Measurements from ENCODE around the gene PTPRR. TPM values are rescaled to one million over a fixed set of nuclear protein-coding genes. Genes with fewer than 3 reads are reported as not detected.

The PTPRR gene
- total RNA-seq, 1 donor from 2014 or later = 1.4 TPM

DNA sequence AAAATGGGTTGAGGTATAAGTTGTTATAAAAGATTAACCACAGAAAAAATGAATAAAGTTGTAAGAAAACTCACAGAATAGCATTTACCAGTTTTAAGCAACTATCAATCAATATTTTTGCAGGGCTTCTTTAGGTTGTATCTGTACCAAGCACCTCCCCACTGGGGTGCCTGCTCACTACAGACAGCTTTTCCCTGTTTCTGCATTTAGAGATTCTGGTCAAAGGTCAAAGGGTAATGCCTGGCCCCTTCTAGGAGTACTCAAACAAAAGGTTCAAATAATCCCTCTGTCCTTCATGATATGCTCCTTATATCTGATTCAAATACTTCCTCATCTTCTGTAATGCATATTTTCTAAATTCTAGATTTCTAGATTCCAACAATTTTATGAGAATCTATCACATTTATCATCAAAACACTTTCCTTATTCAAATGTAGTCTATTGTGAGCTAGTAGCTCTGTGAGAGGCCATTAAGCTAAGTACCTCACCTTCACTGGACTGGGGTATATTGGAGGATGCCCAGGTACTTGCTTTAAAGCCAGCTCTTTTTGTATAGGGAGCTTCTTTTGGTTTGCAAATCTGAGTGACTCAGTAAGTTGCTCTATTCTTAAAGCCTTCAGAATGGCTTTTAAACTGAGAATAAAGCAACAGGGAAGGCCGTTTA, 162.6 kb downstream of the PTPRR start:
- Histone ChIP-seq H3K36me3 (ENCODE audit: insufficient read depth, low read length) (no peaks in the 10 kb centered on the region), H3K27ac (ENCODE audit: low read depth, low read length) (no peak overlapping the region), H4K20me1 (ENCODE audit: insufficient read depth, low read length) (no peaks in the 10 kb centered on the region), H3K27me3 (ENCODE audit: insufficient read depth, low read length) (no peaks in the 10 kb centered on the region), H3K9ac (ENCODE audit: low read length) (no peak overlapping the region), H3K4me3 (ENCODE audit: insufficient read depth, low read depth, low read length) (no peak overlapping the region), H2AFZ (ENCODE audit: low read depth, low read length) (no peak overlapping the region), H3K4me2 (ENCODE audit: low read length) (no peak overlapping the region), H3K4me1 (ENCODE audit: insufficient read depth, low read length) (no peaks in the 10 kb centered on the region), H3K79me2 (ENCODE audit: insufficient read depth, low read length) (no peaks in the 10 kb centered on the region), H3K9me3 (ENCODE audit: insufficient read depth, low read depth, low read length) (no peaks in the 10 kb centered on the region)
- TF ChIP-seq, protein P1, sequence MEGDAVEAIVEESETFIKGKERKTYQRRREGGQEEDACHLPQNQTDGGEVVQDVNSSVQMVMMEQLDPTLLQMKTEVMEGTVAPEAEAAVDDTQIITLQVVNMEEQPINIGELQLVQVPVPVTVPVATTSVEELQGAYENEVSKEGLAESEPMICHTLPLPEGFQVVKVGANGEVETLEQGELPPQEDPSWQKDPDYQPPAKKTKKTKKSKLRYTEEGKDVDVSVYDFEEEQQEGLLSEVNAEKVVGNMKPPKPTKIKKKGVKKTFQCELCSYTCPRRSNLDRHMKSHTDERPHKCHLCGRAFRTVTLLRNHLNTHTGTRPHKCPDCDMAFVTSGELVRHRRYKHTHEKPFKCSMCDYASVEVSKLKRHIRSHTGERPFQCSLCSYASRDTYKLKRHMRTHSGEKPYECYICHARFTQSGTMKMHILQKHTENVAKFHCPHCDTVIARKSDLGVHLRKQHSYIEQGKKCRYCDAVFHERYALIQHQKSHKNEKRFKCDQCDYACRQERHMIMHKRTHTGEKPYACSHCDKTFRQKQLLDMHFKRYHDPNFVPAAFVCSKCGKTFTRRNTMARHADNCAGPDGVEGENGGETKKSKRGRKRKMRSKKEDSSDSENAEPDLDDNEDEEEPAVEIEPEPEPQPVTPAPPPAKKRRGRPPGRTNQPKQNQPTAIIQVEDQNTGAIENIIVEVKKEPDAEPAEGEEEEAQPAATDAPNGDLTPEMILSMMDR (IDR thresholded peaks at IDR 0.05; ENCODE audit: insufficient read depth, low read depth, low read length) = no peak
- TF ChIP-seq EZH2 (IDR thresholded peaks at IDR 0.05; ENCODE audit: insufficient read depth, low read length) = no peak
- FAIRE-seq = no peak
- Mint-ChIP-seq H3K27me3 (ENCODE audit: low read depth, unreplicated experiment) (no peaks in the 10 kb centered on the region), H3K4me1 (ENCODE audit: low read depth, unreplicated experiment) (peaks cover 10% of the 10 kb centered on the region), H3K27ac (ENCODE audit: unreplicated experiment) (no peak overlapping the region), H3K4me3 (ENCODE audit: unreplicated experiment) (no peak overlapping the region), H3K9me3 (ENCODE audit: unreplicated experiment) (no peaks in the 10 kb centered on the region), H3K36me3 (ENCODE audit: low read depth, unreplicated experiment) (no peaks in the 10 kb centered on the region)
- DNase-seq (ENCODE audit: low read depth) = no peak

DNA sequence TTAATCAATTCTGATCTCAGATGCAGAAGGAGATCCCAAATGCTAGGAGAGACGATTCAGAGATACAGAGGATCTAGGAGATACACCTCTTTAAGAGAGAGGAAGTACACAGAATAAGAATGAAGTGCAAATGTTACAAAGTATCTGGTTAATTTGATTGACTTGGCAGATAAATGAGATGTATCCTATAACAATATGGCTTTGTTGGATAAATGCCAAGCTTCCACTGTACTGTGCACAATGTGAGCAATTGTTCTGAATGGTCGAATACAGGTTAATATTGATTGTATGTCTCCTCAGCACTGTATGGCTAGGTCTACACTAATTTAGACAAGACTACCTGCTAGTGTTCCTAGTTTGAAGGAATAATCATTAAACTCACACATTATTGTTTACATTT, 163.7 kb downstream of the PTPRR start:
- DNase-seq (ENCODE audit: low read depth) (no peak), FAIRE-seq (peak; percentile 20)
- Mint-ChIP-seq H3K9me3 (ENCODE audit: unreplicated experiment) (no peaks in the 10 kb centered on the region), H3K27ac (ENCODE audit: unreplicated experiment) (no peak overlapping the region), H3K27me3 (ENCODE audit: low read depth, unreplicated experiment) (no peaks in the 10 kb centered on the region), H3K4me3 (ENCODE audit: unreplicated experiment) (no peak overlapping the region), H3K4me1 (ENCODE audit: low read depth, unreplicated experiment) (peaks cover 10% of the 10 kb centered on the region), H3K36me3 (ENCODE audit: low read depth, unreplicated experiment) (no peaks in the 10 kb centered on the region)
- H3K79me2 ChIP-seq (ENCODE audit: insufficient read depth, low read length) = no peaks in the 10 kb centered on the region
- TF ChIP-seq EZH2 (IDR thresholded peaks at IDR 0.05; ENCODE audit: insufficient read depth, low read length) = no peak
- TF ChIP-seq, protein P1 (IDR thresholded peaks at IDR 0.05; ENCODE audit: insufficient read depth, low read depth, low read length) = no peak
- H3K9me3 ChIP-seq (ENCODE audit: insufficient read depth, low read depth, low read length) = no peaks in the 10 kb centered on the region
- no peaks in the 10 kb centered on the region for H4K20me1 ChIP-seq (ENCODE audit: insufficient read depth, low read length)
- no peaks in the 10 kb centered on the region for H3K27me3 ChIP-seq (ENCODE audit: insufficient read depth, low read length)
- no peak overlapping the region for H3K27ac ChIP-seq (ENCODE audit: low read depth, low read length)
- no peak overlapping the region for H3K4me3 ChIP-seq (ENCODE audit: insufficient read depth, low read depth, low read length)
- no peak overlapping the region for H2AFZ ChIP-seq (ENCODE audit: low read depth, low read length)
- no peak overlapping the region for H3K4me2 ChIP-seq (ENCODE audit: low read length)
- H3K4me1 ChIP-seq (ENCODE audit: insufficient read depth, low read length) = no peaks in the 10 kb centered on the region
- H3K9ac ChIP-seq (ENCODE audit: low read length) = no peak overlapping the region
- no peaks in the 10 kb centered on the region for H3K36me3 ChIP-seq (ENCODE audit: insufficient read depth, low read length)

DNA sequence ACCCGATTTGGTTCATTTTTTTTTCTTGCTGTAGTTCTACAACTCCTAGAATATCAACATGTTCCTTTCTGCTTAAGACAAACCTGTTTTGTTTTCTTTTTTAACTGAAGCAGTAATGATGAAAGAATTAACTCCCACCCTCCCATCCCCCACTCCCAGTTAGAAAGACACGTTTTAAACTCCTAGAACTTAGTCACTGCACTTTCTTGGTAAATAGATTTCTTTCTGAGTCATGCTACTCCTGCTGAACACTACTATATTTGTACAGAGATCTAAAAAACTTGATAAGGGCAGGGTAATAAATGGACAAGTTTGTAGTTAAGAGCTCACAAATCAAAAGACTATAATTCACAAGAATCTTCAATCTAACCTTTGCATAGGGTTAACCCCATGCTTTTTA, 164.4 kb downstream of the PTPRR start:
- Histone ChIP-seq H3K27ac (ENCODE audit: low read depth, low read length) (no peak overlapping the region), H3K4me1 (ENCODE audit: insufficient read depth, low read length) (no peaks in the 10 kb centered on the region), H3K4me3 (ENCODE audit: insufficient read depth, low read depth, low read length) (no peak overlapping the region), H3K36me3 (ENCODE audit: insufficient read depth, low read length) (no peaks in the 10 kb centered on the region), H4K20me1 (ENCODE audit: insufficient read depth, low read length) (no peaks in the 10 kb centered on the region), H3K9ac (ENCODE audit: low read length) (no peak overlapping the region), H3K79me2 (ENCODE audit: insufficient read depth, low read length) (no peaks in the 10 kb centered on the region), H2AFZ (ENCODE audit: low read depth, low read length) (no peak overlapping the region), H3K27me3 (ENCODE audit: insufficient read depth, low read length) (no peaks in the 10 kb centered on the region), H3K9me3 (ENCODE audit: insufficient read depth, low read depth, low read length) (no peaks in the 10 kb centered on the region), H3K4me2 (ENCODE audit: low read length) (peak overlapping the region; percentile 44)
- Mint-ChIP-seq H3K4me1 (ENCODE audit: low read depth, unreplicated experiment) (peaks cover 10% of the 10 kb centered on the region), H3K27me3 (ENCODE audit: low read depth, unreplicated experiment) (peaks cover 2% of the 10 kb centered on the region), H3K9me3 (ENCODE audit: unreplicated experiment) (no peaks in the 10 kb centered on the region), H3K27ac (ENCODE audit: unreplicated experiment) (peak overlapping the region; percentile 36), H3K36me3 (ENCODE audit: low read depth, unreplicated experiment) (no peaks in the 10 kb centered on the region), H3K4me3 (ENCODE audit: unreplicated experiment) (no peak overlapping the region)
- no peak for TF ChIP-seq EZH2 (IDR thresholded peaks at IDR 0.05; ENCODE audit: insufficient read depth, low read length)
- TF ChIP-seq, protein P1 (IDR thresholded peaks at IDR 0.05; ENCODE audit: insufficient read depth, low read depth, low read length) = no peak
- FAIRE-seq (no peak), DNase-seq (ENCODE audit: low read depth) (peak; percentile 74)
